Activated T-helper 1 cell treated with anti-CD3 and anti-CD28 coated beads, Interleukin-12 subunit alpha, Interleukin-12 subunit beta, Interleukin-2, Interleukin-4 antibody, amounts not matched to agents 30 ng/mL and 10 ng/mL and 1 ng/mL, durations not matched to agents 14 hours and 24 hours and 36 hours (primary cell): ENCODE measurements around the gene TMEM62. TPM values are rescaled to one million over a fixed set of nuclear protein-coding genes. Genes with fewer than 3 reads are reported as not detected.
"Not testable (repeated sequence)": the region's sequence is repeated elsewhere in the genome, so short reads cannot be mapped to it uniquely, and the experiment has no call there.

ENCODE experiments used
- DNase-seq: peaks from one replicate; pipeline ENCODE4 v3.0.0; 2021; ENCODE audit warnings: low spot score
- H3K27ac Mint-ChIP-seq: one replicate; pipeline ENCODE4 v1.8.0; 2021; ENCODE audit warnings: mild to moderate bottlenecking, mixed read lengths
- H3K27me3 Mint-ChIP-seq: one replicate; pipeline ENCODE4 v1.8.0; 2022; ENCODE audit warnings: mild to moderate bottlenecking, moderate library complexity, mixed read lengths; ENCODE audit not compliant: insufficient read depth
- H3K36me3 Mint-ChIP-seq: one replicate; pipeline ENCODE4 v1.8.0; 2021; ENCODE audit warnings: low read depth, mixed read lengths
- H3K4me1 Mint-ChIP-seq: one replicate; pipeline ENCODE4 v1.8.0; 2021; ENCODE audit warnings: low read depth, mixed read lengths
- H3K4me3 Mint-ChIP-seq: one replicate; pipeline ENCODE4 v1.8.0; 2021; ENCODE audit warnings: mild to moderate bottlenecking, moderate library complexity, mixed read lengths
- H3K9me3 Mint-ChIP-seq: one replicate; pipeline ENCODE4 v1.8.0; 2021; ENCODE audit warnings: mixed read lengths
- intact Hi-C: fragments of 100-400 bp; cut with micrococcal nuclease; formaldehyde crosslinking; loops from one replicate; pipeline ENCODE4 v1.15.1; 2024
- total RNA-seq: library from RNA; stranded (reverse); gene quantifications from 2 replicates; pipeline ENCODE4 v1.2.3, GENCODE V29; 2022

TMEM62 gene
- total RNA-seq, 1 donor from 2014 or later = 18.6 TPM

GRCh38 chr15:43128174-43128979 is 5.0 kb upstream of the TMEM62 start:
- Mint-ChIP-seq H3K27me3 (peaks cover 14% of the 10 kb centered on the region), H3K27ac (peak overlapping the region; percentile 48), H3K4me1 (peaks cover 28% of the 10 kb centered on the region)
- DNase-seq, H3K9me3 Mint-ChIP-seq, H3K4me3 Mint-ChIP-seq, H3K36me3 Mint-ChIP-seq, intact Hi-C loops: not testable (repeated sequence)

GRCh38 chr15:43128980-43129335 is 4.4 kb upstream of the TMEM62 start:
- no peaks in the 10 kb centered on the region for H3K36me3 Mint-ChIP-seq
- DNase-seq = no peak
- H3K4me1 Mint-ChIP-seq = peaks cover 22% of the 10 kb centered on the region
- no peaks in the 10 kb centered on the region for H3K9me3 Mint-ChIP-seq
- no peak overlapping the region for H3K4me3 Mint-ChIP-seq
- H3K27ac Mint-ChIP-seq = no peak overlapping the region
- intact Hi-C loops = no loop called here
- peaks cover 14% of the 10 kb centered on the region for H3K27me3 Mint-ChIP-seq

- Mint-ChIP-seq H3K9me3 (no peaks in the 10 kb centered on the region), H3K27ac (peak overlapping the region; percentile 90), H3K36me3 (peaks cover 15% of the 10 kb centered on the region), H3K4me1 (peaks cover 33% of the 10 kb centered on the region), H3K4me3 (peak overlapping the region; percentile 89), H3K27me3 (peaks cover 10% of the 10 kb centered on the region)
- DNase-seq = no peak
- intact Hi-C loops = loop anchor here (1.0 to 5.0 kb wide), 4 partner anchors 10 to 211 kb away; partner anchors contain the start of genes CCNDBP1, TTBK2 and UBR1
Observed at GRCh38 chr15:43132830-43133429, 456 bp upstream of the TMEM62 start.

GRCh38 chr15:43134157-43134635 is 810 bp downstream of the TMEM62 start:
- Mint-ChIP-seq H3K36me3 (peaks cover 25% of the 10 kb centered on the region), H3K27ac (peak overlapping the region; percentile 88), H3K27me3 (peaks cover 5% of the 10 kb centered on the region), H3K4me1 (peaks cover 37% of the 10 kb centered on the region), H3K9me3 (no peaks in the 10 kb centered on the region), H3K4me3 (peak overlapping the region; percentile 96)
- intact Hi-C loops = loop anchor here (2.0 to 5.0 kb wide), 2 partner anchors 17 to 212 kb away; partner anchors contain the start of gene TTBK2
- DNase-seq = no peak

DNA sequence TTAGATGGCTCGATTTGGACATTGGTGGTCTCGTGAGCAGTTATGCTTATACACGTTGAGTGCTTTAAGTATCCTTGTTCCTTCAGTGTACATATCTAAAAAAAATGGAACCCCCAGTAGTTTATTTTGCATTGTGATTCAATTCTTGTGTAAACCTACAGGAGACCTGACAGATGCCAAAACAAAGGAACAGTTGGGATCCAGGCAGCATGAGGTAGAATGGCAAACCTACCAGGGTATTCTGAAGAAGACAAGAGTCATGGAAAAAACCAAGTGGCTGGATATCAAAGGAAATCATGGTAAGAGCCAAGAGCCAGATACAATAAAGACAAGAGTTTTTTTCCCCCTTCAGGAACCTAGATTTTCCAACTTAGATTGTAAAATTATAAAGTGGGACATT is 2.0 kb downstream of the TMEM62 start:
- Mint-ChIP-seq H3K36me3 (peaks cover 34% of the 10 kb centered on the region), H3K27me3 (peaks cover 2% of the 10 kb centered on the region), H3K4me1 (peaks cover 43% of the 10 kb centered on the region), H3K9me3 (no peaks in the 10 kb centered on the region), H3K4me3 (peak overlapping the region; percentile 96), H3K27ac (no peak overlapping the region)
- intact Hi-C loops = loop anchor here (2.0 kb wide), 1 partner anchor 15 kb away; no protein-coding TSS in a partner anchor
- no peak for DNase-seq

- H3K36me3 Mint-ChIP-seq = peaks cover 45% of the 10 kb centered on the region
- peaks cover 28% of the 10 kb centered on the region for H3K4me1 Mint-ChIP-seq
- H3K27ac Mint-ChIP-seq = no peak overlapping the region
Observed at GRCh38 chr15:43143203-43143941, 10.0 kb downstream of the TMEM62 start.

GRCh38 chr15:43144512-43144911 is 11.1 kb downstream of the TMEM62 start:
- no peak overlapping the region for H3K27ac Mint-ChIP-seq
- intact Hi-C loops = loop anchor here (2.0 kb wide), 1 partner anchor 44 kb away; no protein-coding TSS in a partner anchor
- no peaks in the 10 kb centered on the region for H3K9me3 Mint-ChIP-seq
- no peak for DNase-seq
- no peak overlapping the region for H3K4me3 Mint-ChIP-seq
- no peaks in the 10 kb centered on the region for H3K27me3 Mint-ChIP-seq
- peaks cover 21% of the 10 kb centered on the region for H3K4me1 Mint-ChIP-seq
- H3K36me3 Mint-ChIP-seq = peaks cover 44% of the 10 kb centered on the region

More at GRCh38 chr15:43143203-43143941, 10.0 kb downstream of the TMEM62 start:
- no peak for DNase-seq
- Mint-ChIP-seq H3K4me3 (no peak overlapping the region), H3K27me3 (no peaks in the 10 kb centered on the region), H3K9me3 (no peaks in the 10 kb centered on the region)
- intact Hi-C loops = no loop called here

DNA sequence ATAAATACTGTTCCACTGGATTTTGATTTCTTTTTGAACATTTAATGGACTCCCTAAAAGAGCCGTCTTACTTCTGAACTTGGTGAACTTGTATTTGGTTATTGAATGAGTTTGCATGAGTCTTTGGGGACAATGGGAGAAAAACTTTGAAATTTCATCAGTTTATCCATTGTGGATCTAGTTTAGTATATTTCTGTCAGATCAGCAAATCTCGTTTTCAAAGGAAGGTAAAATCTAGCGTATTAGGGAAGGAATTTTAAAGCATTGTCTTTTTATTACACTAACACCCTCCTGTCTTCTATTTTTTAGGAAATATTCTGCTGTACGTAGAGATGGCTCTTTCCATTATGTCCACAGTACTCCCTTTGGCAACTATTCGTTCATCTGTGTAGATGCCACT is 12.8 kb downstream of the TMEM62 start:
- peaks cover 20% of the 10 kb centered on the region for H3K4me1 Mint-ChIP-seq
- H3K9me3 Mint-ChIP-seq = no peaks in the 10 kb centered on the region
- no peak overlapping the region for H3K27ac Mint-ChIP-seq
- peaks cover 37% of the 10 kb centered on the region for H3K36me3 Mint-ChIP-seq
- H3K27me3 Mint-ChIP-seq = no peaks in the 10 kb centered on the region
- intact Hi-C loops = no loop called here
- DNase-seq = no peak
- H3K4me3 Mint-ChIP-seq = no peak overlapping the region

- no peak overlapping the region for H3K27ac Mint-ChIP-seq
- no peak for DNase-seq
- peaks cover 17% of the 10 kb centered on the region for H3K4me1 Mint-ChIP-seq
- H3K9me3 Mint-ChIP-seq = no peaks in the 10 kb centered on the region
- H3K27me3 Mint-ChIP-seq = no peaks in the 10 kb centered on the region
- peaks cover 35% of the 10 kb centered on the region for H3K36me3 Mint-ChIP-seq
- H3K4me3 Mint-ChIP-seq = no peak overlapping the region
- intact Hi-C loops = loop anchor here (2.0 kb wide), 1 partner anchor 16 kb away; no protein-coding TSS in a partner anchor
Observed at GRCh38 chr15:43150191-43150929, 17.0 kb downstream of the TMEM62 start.

DNA sequence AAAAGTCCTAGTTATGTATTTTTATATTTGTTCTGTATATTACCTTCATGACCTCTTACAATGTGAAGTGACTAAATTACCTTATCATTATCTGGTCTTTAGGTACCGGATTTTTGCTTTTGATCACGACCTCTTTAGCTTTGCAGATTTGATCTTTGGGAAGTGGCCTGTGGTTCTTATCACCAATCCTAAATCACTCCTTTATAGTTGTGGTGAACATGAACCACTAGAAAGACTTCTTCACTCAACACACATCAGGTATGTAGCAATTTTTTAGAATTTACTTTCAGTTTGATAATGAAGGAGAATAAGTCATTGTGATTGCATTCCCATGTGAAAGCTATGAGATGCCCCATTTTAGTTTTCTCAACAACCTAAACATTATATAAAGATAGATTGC is 18.3 kb downstream of the TMEM62 start:
- H3K27me3 Mint-ChIP-seq = no peaks in the 10 kb centered on the region
- DNase-seq = no peak
- peaks cover 35% of the 10 kb centered on the region for H3K36me3 Mint-ChIP-seq
- H3K9me3 Mint-ChIP-seq = no peaks in the 10 kb centered on the region
- intact Hi-C loops = loop anchor here (2.0 kb wide), 1 partner anchor 17 kb away; no protein-coding TSS in a partner anchor
- no peak overlapping the region for H3K4me3 Mint-ChIP-seq
- H3K4me1 Mint-ChIP-seq = peaks cover 17% of the 10 kb centered on the region
- no peak overlapping the region for H3K27ac Mint-ChIP-seq

GRCh38 chr15:43153269-43153668 is 19.9 kb downstream of the TMEM62 start:
- intact Hi-C loops = no loop called here
- Mint-ChIP-seq H3K4me1 (peaks cover 17% of the 10 kb centered on the region), H3K4me3 (peak overlapping the region; percentile 52), H3K36me3 (peaks cover 42% of the 10 kb centered on the region), H3K27me3 (no peaks in the 10 kb centered on the region), H3K9me3 (no peaks in the 10 kb centered on the region), H3K27ac (peak overlapping the region; percentile 31)
- no peak for DNase-seq

DNA sequence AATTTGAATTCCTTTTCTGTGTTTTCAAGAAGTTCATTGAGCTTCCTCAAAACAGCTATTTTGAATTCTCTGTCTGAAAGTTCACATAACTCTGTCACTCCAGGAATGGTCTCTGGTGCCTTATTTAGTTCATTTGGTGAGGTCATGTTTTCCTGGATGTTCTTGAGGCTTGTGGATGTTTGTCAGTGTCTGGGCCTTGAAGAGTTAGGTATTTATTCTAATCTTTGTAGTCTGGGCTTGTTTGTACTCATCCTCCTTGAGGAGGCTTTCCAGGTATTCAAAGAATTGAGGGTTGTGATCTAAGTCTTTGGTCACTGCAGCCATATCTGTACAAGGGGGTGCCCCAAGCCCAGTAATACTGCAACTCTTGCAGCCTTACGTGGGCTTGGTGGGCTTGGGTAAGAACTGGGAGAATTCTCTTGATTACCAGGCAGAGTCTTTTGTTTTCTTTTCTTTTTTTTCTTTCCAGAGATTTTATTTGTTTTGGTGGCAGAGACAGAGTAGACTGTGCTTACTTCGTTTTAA is 32.5 kb downstream of the TMEM62 start:
- no peak for DNase-seq
- Mint-ChIP-seq H3K4me3 (no peak overlapping the region), H3K27me3 (no peaks in the 10 kb centered on the region), H3K36me3 (peaks cover 23% of the 10 kb centered on the region), H3K9me3 (no peaks in the 10 kb centered on the region), H3K4me1 (peaks cover 4% of the 10 kb centered on the region), H3K27ac (no peak overlapping the region)
- intact Hi-C loops = no loop called here
